GM18507 (cell line): ENCODE results near the gene CYBA.
"Not testable (repeated sequence)": the region's sequence is repeated elsewhere in the genome, so short reads cannot be mapped to it uniquely, and the experiment has no call there.

Source experiments
- DNase-seq: peaks from one replicate; pipeline ENCODE4 v3.0.0; 2011; ENCODE audit warnings: low read depth; ENCODE audit not compliant: insufficient read length; ENCODE audit errors: extremely low spot score
- FAIRE-seq: peaks from 2 replicates; lab custom pipeline; 2011; peaks lifted over from hg19 to GRCh38; lab: Jason Lieb, UNC

CYBA gene

DNA sequence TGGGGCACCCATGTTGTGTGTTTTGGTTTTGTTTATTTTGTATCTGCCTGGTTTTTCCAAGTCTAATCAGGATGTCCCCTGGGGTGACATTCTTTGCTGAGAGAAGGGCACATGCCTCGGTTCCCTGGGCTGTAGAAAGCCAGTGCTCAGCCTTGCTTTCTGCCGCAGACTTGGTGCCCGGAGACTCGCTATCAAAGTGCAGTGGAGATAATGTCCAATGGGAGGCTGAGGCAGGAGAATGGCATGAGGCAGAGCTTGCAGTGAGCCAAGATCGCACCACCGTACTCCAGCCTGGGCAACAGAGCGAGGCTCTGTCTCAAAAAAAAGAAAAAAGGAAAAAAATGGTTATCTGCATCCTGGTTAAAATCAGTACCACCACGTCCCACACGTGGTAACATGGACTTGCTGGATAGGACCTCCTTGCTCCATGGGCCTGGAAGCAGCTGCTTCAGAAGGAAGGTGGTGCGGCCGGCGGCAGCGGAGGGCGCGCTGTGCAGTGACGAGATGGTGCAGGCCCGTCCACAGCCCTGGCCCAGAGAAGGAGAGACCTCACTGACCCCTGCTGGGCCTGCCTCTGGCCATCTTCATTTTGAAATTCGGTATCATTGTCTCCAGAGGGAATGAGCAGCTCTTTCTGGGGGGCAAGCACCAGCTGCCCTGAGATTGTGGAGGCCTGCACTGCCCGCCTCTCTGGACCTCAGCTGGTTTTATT, 31.7 kb downstream of the CYBA start:
- FAIRE-seq, result no peak

DNA sequence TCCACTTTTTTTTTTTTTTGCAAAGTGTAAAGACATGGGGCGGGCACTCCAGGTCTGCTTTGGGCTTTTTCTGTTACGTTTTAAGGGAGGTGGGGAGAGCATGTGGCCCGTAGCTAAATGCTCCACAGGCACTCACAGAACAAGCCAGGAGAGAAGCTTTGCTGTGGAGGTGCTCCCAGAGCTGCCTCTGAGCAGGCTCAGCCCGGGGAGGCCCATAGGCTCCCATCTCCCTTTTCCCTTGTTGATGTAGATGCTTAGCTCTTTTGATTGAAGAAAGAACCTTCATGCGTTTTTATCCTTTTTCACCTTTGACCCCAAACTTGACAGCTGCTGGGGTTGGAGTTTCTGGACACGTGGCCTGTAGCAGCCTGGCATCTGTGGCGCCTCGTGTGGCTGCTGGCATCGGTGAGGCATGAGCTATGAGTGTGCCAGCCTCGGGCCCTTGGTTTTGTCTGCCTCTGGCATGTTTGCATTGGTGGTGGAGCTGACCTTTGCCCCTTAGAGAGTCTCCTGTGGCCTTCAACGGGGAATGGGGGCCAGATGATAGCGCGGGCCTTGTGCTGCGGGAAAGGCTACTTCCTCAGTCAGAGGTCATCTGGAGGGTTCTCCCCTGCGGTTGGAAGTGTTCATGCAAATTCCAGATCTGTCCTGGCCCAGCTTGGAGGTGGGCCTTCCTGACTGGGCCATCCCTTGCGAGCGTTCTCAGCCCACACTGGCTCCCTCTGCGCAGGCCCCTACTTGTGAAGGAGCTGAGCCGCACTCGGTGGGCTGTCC, 32.5 kb downstream of the CYBA start:
- DNase-seq (no peak), FAIRE-seq (no peak)

More for the DNA sequence above, 31.7 kb downstream of the CYBA start:
- DNase-seq, result no peak

DNA sequence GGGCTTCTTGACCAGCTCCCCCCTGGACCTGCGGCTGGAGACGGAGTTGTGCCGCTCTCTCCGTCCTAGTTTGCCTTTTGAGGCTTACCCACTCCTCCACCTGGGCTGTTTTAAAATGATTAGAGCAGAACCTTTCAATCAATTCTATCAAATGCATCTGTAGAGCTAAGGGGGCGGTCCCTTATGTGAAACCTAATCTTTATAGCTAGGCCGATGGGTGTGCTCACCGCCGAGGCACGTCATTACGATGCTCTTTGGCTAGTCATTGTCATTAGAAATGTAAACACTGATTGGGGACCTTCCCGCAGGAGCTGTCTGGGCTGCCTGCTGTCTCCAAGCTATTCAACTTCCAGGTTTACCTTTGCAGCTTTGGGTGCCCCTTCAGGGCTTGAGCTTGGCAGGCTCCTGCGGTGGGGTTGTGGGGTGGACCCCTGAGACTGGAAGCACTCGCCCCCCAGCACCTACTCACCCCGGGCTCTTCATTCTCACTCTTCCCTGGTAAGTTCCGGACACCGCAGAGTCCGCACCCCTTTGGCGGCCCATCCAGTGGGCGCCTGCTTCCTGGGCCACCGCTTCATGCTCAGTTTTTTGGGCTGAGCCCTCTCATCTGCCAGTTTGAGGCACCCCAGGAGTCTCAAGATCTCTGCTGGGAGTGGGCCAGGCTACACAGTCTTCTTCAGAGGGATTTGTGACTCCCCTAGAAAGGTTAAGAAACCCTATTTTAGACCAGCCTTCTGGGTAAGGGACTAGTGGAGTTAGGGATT, 33.4 kb downstream of the CYBA start:
- DNase-seq (no peak), FAIRE-seq (no peak)

DNA sequence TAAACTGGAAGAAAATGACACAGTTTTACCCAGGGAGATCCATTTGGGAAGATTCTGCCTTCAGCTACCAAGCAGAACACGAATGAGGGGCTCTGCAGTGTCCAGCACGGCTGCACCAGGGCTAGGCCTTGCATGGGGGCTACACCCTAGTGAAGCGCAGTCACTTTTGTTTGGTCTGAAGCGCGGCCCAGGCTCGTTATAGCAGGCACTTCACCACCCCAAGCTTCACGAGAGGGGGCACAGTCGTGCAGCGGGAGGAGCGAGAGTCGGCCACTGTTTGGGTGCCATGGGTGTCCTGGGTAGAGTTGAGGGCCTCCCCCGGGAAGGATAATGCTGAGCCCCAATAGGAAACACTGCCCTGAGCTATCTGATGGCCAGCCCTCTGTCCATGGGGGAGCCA, 34.1 kb downstream of the CYBA start:
- FAIRE-seq (no peak), DNase-seq (no peak)

DNA sequence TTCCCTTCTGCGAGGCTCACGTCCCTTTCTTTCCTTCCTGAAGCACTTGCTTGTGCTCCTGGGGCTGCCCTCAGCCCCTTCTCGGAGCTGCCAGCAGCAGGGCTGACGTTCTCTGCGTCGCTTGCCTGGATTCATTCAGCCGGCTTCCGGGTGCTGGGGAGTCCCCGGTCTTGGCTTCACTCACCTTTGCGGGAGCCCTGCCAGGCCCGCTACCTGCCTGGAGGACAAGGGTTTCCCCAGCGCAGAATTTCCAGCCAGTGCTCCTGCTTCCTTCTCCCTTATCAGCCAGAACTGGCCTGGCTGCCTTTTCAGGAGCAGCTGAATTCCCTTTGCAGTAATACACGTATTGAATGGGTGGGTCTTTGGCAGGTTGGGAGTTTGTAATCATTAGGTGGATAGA, 34.5 kb downstream of the CYBA start:
- DNase-seq, result no peak
- FAIRE-seq, result no peak

DNA sequence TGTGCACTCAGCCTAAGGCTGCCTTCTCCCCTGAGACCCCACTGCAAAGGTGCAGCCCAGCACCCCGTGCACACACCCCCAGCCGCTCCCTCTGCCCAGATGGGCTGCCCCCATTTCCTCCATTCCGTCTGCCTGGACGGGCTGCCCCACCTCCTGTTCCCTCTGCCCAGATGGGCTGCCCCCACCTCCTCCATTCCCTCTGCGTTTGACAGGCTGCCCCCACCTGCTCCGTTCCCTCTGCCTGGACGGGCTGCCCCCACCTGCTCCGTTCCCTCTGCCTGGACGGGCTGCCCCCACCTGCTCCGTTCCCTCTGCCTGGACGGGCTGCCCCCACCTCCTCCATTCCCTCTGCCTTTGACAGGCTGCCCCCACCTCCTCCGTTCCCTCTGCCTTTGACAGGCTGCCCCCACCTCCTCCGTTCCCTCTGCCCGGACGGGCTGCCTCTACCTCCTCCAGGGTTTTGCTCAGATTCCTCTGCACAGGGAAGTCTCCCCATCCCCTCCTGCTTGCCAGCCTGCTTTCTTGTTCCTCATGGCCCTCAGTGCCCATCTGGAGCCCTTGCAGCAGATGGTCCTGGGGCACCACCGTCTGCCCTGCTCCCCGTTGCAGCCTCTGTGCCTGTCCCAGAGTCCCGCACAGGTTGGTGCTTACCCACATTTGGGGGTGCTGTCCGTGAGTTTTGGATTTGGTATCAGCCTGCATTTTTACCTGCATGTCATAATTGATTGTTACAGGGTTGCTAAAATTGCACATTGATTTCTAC, 35.9 kb downstream of the CYBA start:
- DNase-seq (no peak), FAIRE-seq (no peak)

DNA sequence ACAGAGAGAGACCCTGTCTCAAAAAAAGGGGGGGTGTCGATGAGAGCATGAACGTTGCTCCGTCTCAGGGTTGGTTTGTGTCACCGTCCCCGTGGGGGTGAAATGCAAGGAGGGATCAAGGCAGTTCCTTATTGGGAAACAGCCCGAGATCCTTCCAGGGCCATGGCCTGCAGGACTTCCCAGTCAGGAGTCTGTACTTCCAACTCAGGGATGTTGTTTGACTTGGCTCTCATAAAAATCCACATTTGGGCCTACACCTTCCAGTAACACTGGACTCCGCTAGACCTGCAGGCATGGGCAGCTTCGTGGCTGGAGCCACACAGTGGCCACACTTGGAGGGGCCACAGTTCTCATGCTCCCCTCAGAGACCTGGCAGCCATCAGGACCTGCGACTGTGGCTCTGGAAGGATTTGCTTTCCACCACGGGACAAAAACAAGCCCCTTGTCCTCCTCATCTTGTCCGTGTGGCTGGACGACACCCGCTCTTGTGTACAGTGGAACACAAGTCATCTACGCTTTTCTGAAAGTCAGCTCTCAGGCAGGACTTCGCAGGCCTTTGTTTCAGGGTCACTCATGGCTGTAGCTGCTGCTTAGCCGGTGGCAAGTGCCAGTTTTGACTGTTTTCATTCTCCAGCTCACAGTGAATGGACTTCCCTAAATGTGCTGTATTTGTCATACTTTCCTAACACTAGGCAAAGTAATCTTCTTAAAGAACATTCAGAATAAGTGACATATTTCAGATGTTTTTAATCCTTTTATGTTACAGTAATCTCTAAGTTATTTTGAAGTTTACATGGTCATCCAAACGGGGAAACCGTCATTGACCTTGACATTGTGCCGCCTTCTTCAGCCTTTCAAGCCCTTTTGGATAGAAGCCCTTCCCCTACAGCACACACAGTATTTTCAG, 36.7 kb downstream of the CYBA start:
- FAIRE-seq, result no peak

DNA sequence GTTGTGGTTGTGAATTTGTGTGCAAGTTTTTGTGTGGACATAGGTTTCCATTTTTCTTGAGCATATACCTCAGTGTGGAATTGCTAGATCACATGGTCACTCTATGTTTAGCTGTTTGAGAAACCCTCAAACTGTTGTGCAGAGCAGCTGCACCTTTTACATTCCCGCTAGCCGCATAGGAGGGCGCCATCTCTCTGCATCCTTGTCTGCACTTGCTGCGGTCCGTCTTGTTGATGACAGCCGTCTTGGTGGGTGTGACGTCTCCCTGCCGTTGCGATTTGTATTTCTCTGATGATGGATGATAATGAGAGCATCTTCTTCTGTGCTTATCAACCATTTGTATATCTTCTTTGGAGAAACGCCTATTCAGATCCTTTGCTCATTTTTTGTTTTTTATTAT, 37.6 kb downstream of the CYBA start:
- no peak for FAIRE-seq
- DNase-seq, result no peak

More for the DNA sequence above, 36.7 kb downstream of the CYBA start:
- DNase-seq, result no peak

DNA sequence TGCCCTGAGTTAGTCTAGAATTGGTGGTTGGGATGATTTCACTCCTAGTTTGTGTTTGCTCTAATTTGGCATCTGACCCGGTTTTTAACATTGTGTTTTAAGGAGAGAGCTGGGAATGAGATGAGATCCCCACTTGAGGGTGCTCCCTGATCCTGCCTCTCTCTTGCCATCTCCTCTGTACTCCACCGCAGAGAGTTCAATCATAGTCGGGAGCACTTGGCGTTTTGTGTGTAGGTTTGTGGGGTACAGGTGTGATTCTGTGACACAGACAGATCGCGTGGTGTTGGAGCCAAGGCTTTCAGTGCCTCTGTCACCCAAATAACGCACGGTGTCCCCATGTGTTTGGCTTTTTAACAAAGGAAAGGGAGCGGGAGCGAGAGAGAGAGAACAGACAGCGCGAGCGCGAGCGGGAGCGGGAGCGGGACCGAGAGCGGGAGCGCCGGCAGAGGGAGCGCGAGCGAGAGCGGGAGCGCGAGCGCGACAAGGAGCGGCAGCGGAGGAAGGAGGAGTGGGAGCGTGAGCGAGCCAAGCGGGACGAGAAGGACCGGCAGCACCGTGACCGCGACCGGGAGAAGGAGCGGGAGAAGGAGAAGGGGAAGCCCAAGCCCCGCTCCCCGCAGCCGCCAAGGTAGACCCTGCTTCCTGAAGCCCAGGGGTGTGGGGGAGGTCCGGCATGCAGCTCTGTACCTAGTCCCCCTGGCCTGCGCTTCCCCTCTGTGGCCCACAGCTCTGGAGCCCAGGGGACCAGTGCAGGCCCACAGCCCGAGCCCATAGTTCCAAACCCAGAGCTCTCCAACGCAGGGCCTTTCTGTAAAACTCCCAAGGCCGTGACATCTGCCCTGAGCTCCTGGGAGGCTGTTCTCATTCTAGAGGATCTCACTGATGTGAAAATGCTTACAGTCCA, 39.7 kb downstream of the CYBA start:
- DNase-seq (no peak), FAIRE-seq (no peak)

DNA sequence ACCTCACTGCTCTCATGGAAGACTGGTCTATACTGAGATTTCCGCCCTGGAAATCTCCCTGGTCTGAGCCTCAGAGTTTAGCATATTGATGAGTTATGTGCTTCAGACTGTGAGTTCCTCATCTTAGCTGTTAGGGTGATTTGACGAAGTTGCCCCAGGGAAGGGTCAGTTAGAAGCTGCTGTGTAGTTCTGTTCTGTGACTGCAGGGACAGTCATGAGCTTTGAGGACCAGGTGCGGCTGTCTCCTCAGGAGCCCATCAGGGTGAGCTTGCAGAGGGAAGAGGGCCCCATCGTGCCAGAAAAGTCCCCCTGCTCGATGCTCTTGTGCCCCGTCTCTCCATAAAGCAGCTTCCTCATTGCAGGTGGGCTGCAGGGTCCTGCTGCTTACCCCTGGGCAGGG, 40.8 kb downstream of the CYBA start:
- DNase-seq (no peak), FAIRE-seq (no peak)

DNA sequence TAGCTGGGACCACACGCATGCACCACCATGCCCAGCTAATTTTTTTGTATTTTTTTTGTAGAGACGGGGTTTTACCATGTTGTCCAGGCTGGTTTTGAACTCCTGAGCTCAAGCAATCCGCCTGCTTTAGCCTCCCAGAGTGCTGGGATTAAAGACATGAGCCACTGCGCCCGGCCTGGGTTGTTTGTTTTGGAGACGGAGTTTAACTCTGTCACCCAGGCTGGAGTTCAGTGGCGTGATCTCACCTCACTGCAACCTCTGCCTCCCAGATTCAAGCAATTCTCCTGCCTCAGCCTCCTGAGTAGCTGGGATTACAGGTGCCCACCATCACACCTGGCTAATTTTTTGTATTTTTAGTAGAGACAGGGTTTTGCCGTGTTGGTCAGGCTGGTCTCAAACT, 41.4 kb downstream of the CYBA start:
- FAIRE-seq, DNase-seq: not testable (repeated sequence)

DNA sequence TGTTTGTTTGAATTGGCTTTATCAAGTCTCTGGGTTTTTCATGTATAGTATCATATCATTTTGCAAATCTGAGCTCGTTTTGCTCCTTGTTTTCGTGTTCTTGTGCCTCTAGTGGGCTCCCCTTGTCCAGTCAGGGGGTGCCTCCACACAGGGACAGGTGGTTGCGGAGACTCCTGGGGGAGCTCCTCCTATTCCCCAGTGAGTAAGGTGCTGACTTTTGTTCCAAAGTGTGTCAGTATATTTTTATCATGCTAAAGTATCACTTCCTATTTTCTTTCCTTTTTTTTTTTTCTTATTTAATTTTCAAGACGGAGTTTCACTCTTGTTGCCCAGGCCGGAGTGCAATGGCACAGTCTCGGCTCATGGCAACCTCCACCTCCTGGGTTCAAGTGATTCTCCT, 42.8 kb downstream of the CYBA start:
- no peak for FAIRE-seq
- no peak for DNase-seq

DNA sequence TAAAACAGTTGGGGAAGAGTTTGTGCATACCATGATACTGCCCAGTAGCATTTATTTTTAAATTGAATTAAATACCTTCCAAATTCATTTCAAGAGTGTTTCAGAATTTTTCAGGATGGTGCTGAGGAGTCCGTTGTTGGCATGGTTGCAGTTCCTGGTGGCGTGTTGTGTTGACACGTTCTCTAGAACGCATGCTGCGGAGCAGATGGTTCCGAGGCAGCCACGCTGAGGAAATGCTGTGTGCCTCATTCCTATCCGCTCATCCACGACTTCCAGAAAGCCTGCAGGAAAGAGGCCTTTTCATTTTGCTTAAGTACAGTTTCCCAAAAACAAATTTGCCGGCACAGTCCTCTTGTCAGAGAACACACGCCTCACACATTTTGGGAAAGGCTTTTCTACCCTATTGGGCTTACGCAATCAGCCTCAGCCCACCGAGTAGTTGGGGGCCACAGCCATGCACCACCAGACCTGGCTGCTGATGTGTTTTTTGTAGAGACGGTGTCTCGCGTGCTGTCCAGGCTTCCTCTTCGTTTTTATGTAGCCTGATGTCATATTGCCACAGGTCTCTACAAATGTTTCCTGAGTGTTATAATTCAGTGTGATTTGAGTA, 44.6 kb downstream of the CYBA start:
- DNase-seq, result no peak
- FAIRE-seq, result no peak

DNA sequence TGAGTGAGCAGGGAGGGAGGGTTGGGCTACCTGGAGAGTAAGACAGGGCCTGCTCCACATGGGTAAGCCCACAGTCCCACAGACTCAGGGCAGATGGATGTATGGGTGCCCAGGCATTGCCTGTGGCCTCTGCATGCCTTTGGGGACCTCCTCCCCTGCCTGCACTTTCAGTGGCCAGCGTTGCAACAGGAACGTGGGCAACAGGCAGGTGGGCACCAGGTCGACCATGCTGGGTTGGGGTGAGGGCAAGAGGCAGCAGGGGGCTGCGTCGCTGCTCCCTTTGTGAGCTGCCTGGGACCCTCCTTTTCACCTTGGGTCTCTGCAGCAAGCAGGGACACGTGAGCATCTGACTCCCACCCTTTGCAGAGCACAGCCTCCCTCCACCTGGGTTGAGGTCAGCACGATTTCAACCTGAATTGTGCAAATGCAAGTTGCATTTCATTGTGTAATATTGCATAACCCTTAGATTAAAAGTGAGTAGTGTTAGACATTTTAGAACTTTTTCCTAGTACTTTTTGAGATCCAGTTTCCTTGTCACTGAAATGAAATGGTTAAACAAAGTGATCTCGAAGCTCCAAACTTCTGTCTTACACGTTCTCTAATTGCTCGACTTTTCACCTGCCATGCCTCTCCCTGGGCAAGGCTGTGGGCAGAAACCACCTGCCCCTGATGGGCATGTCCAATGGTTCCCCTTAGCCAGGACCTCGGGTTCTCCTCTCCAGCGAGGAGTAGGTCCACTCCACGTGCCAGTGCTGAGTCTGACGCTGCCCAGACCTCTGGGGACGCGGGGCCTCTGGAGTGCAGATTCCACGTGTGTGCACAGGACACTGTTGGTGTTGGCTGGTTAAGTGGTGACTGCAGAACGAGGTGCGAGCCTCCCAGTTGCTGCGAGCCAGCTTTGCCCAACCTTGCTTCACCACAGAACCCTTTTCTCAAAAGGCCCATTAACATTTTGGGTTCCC, 45.4 kb downstream of the CYBA start:
- no peak for DNase-seq
- FAIRE-seq, result no peak

DNA sequence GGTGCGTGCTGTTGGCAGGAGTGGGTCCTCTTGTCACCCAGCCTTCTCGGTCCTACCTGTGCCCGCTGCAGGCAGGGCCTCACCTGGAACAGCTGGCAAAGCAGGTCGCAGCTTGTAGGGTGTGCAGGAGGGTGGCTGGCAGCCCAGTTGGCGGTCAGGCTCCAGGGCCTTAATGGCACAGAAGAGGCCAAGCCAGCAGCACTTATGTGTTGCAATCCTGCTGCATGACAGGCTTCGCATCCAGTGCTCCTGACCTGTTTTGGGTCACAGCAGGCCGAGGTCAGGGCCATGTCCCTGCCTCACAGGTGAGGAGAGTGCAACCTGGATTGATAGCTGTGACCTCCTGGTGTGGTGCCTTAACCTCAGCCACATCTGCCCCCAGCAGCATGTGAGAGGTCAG, 48.8 kb downstream of the CYBA start:
- no peak for DNase-seq
- no peak for FAIRE-seq

DNA sequence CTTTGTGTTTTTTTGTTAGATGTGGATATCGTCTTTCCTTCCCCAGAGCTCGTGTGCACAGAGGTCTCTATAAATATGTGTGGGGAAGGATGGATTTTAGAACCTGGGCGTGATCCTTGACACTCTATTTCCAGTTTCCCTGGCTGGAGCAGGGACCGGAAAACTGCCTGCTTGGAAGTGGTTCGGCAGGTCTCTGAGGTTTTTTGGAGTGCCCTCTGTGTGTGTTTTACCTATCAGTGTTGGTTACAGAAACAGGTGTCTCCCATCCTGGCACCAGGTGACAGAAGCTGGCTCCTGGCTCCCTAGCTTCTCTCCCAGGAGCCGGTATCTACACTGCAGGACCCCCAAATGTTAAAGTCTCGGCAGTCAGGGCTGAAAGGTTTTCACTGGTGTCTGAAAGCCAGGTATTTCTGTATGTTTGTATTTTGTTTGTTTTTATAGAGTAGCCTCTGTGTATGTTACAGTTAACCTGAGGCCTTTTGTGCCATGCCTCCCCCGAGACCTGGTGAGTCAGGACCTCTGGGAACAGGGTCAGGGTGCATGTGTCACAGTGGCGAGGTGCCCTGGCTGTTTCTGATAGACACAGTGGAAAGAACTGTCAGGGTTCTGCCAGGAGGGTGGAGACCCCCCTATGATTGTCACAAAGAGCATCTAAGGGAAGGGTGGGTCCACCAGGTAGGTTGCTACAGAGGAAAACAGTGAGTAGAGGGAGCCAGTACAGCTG, 49.4 kb downstream of the CYBA start:
- FAIRE-seq (no peak), DNase-seq (no peak)
